SK-N-SH (cell line): ENCODE measurements around the gene COLEC11. TPM values are rescaled to one million over a fixed set of nuclear protein-coding genes. Genes with fewer than 3 reads are reported as not detected.

Experiments
- CTCF ChIA-PET: fragments of 300-600, 350-600 bp; formaldehyde crosslinking; extraction: SDS; loops from one replicate; lab custom pipeline; 2021; lab: Yijun Ruan, JAX
- POLR2A ChIA-PET: fragments of 350-600 bp; sonication (Branson Sonifier 250); formaldehyde crosslinking; extraction: SDS; loops from one replicate; lab custom pipeline; 2020; ENCODE audit warnings: antibody characterized with exemption, inconsistent platforms; lab: Yijun Ruan, JAX
- DNase-seq: peaks from one replicate; pipeline ENCODE4 v3.0.0; 2012
- H2AFZ ChIP-seq: fragments of 200-600 bp; sonication (generic); 2 replicates; pipeline ENCODE4 v1.8.1; 2016; ENCODE audit warnings: antibody characterized with exemption, mild to moderate bottlenecking, low read depth
- H3F3A ChIP-seq: fragments of 200-600 bp; sonication (generic); replicated peaks from 2 replicates; pipeline ENCODE3; 2016; ENCODE audit warnings: antibody characterized with exemption, mild to moderate bottlenecking; ENCODE audit not compliant: insufficient read depth
- H3K27ac ChIP-seq, 2 experiments: fragments of 200-500 bp in 1 of 2; fragments of 200-600 bp in 1 of 2; sonication (Bioruptor generic) in 1 of 2; sonication (generic), shearing (Covaris generic) in 1 of 2; 2 replicates each; pipeline versions ENCODE4 v1.5.1 to v1.6.1; 2014 to 2016; ENCODE audit warnings: low read depth in 2 of 2, inconsistent platforms in 1 of 2, low read length in 1 of 2, mild to moderate bottlenecking in 1 of 2, mixed read lengths in 1 of 2
- H3K27me3 ChIP-seq: fragments of 200-600 bp; sonication (generic), shearing (Covaris generic); 2 replicates; pipeline ENCODE4 v1.6.1; 2016; ENCODE audit warnings: mixed run types; ENCODE audit not compliant: insufficient read depth
- H3K36me3 ChIP-seq, 2 experiments: fragments of 200-500 bp in 1 of 2; fragments of 200-600 bp in 1 of 2; sonication (Bioruptor generic) in 1 of 2; sonication (generic) in 1 of 2; replicated peaks in 1 of 2; 2 replicates each; pipeline versions ENCODE3 to v1.5.1; 2014 to 2016; ENCODE audit warnings: low read length in 1 of 2, mild to moderate bottlenecking in 1 of 2; ENCODE audit not compliant: insufficient read depth in 2 of 2, control insufficient read depth in 1 of 2
- H3K4me1 ChIP-seq, 2 experiments: fragments of 200-500 bp in 1 of 2; fragments of 200-600 bp in 1 of 2; sonication (Bioruptor generic) in 1 of 2; sonication (generic), shearing (Covaris generic) in 1 of 2; 2 replicates each; pipeline versions ENCODE4 v1.5.1 to v1.6.1; 2014 to 2016; ENCODE audit warnings: low read depth in 1 of 2, low read length in 1 of 2, mixed run types in 1 of 2; ENCODE audit not compliant: insufficient read depth in 2 of 2, control insufficient read depth in 1 of 2
- H3K4me2 ChIP-seq: fragments of 200-600 bp; sonication (generic), shearing (Covaris generic); 2 replicates; pipeline ENCODE4 v1.6.1; 2017; ENCODE audit warnings: mixed run types
- H3K4me3 ChIP-seq, 2 experiments: fragments of 200-500 bp in 1 of 2; fragments of 200-600 bp in 1 of 2; sonication (Bioruptor generic) in 1 of 2; sonication (generic), shearing (Covaris generic) in 1 of 2; 2 replicates each; pipeline versions ENCODE4 v1.5.1 to v1.8.1; 2014 to 2016; ENCODE audit warnings: low read depth in 2 of 2, inconsistent platforms in 1 of 2, low read length in 1 of 2, mild to moderate bottlenecking in 1 of 2, mixed read lengths in 1 of 2, moderate library complexity in 1 of 2
- H3K79me2 ChIP-seq: fragments of 200-600 bp; sonication (generic); 2 replicates; pipeline ENCODE4 v1.8.1; 2017; ENCODE audit warnings: mild to moderate bottlenecking; ENCODE audit not compliant: insufficient read depth
- H3K9ac ChIP-seq: fragments of 200-600 bp; sonication (generic); 2 replicates; pipeline ENCODE4 v1.6.1; 2017; ENCODE audit warnings: mixed run types
- H3K9me2 ChIP-seq: fragments of 200-600 bp; sonication (generic); 2 replicates; pipeline ENCODE4 v1.6.1; 2017; ENCODE audit warnings: mixed run types
- H3K9me3 ChIP-seq: fragments of 200-600 bp; sonication (generic); 2 replicates; pipeline ENCODE4 v1.6.1; 2017; ENCODE audit warnings: mixed run types, mild to moderate bottlenecking, moderate library complexity
- H4K20me1 ChIP-seq: fragments of 200-600 bp; sonication (generic); 2 replicates; pipeline ENCODE4 v1.6.1; 2017; ENCODE audit warnings: mild to moderate bottlenecking, mixed run types; ENCODE audit not compliant: insufficient read depth
- EZH2phosphoT487 ChIP-seq: fragments of 200-600 bp; sonication (generic); IDR thresholded peaks from 2 replicates; pipeline ENCODE4 v1.6.1; 2017; ENCODE audit warnings: low read depth, mixed run types, mild to moderate bottlenecking, antibody characterized with exemption, moderate library complexity, borderline replicate concordance
- FOXJ3 ChIP-seq: sonication (generic); formaldehyde crosslinking; IDR thresholded peaks from 2 replicates; pipeline ENCODE4 v1.5.1; 2020; ENCODE audit warnings: mild to moderate bottlenecking, missing genetic modification reagents
- FOXM1 ChIP-seq: IDR thresholded peaks from 2 replicates; pipeline ENCODE4 v1.4.0; 2012; ENCODE audit warnings: low read depth, mild to moderate bottlenecking
- IRF3 ChIP-seq: fragments of 150-350 bp; IDR thresholded peaks from 2 replicates; pipeline ENCODE4 v1.6.1; 2016; ENCODE audit warnings: mild to moderate bottlenecking, low read depth, low read length
- JUND ChIP-seq: IDR thresholded peaks from 2 replicates; pipeline ENCODE4 v1.4.0; 2012
- MAX ChIP-seq: IDR thresholded peaks from 2 replicates; pipeline ENCODE4 v1.4.0; 2012; ENCODE audit warnings: low read depth
- MEF2A ChIP-seq: IDR thresholded peaks from 2 replicates; pipeline ENCODE4 v1.4.0; 2012; ENCODE audit warnings: low read depth, borderline replicate concordance
- PBX3 ChIP-seq: IDR thresholded peaks from 2 replicates; pipeline ENCODE4; 2012
- RFX5 ChIP-seq: IDR thresholded peaks from 2 replicates; pipeline ENCODE4 v1.6.1; 2012; ENCODE audit warnings: mild to moderate bottlenecking, improper control_type of control experiment, low read length
- RXRA ChIP-seq: IDR thresholded peaks from 2 replicates; pipeline ENCODE4 v1.4.0; 2012; ENCODE audit warnings: low read depth, mild to moderate bottlenecking, borderline replicate concordance
- SIN3A ChIP-seq: IDR thresholded peaks from 2 replicates; pipeline ENCODE4 v1.6.1; 2012; ENCODE audit warnings: low read depth, mild to moderate bottlenecking, low read length, moderate library complexity, borderline replicate concordance
- TCF12 ChIP-seq: IDR thresholded peaks from 2 replicates; pipeline ENCODE4 v1.4.0; 2012
- TEAD4 ChIP-seq: IDR thresholded peaks from 2 replicates; pipeline ENCODE4 v1.4.0; 2012; ENCODE audit warnings: mild to moderate bottlenecking, borderline replicate concordance; ENCODE audit not compliant: insufficient read depth
- YY1 ChIP-seq: IDR thresholded peaks from 2 replicates; pipeline ENCODE4 v1.4.0; 2012; ENCODE audit warnings: low read depth, mild to moderate bottlenecking
- WGBS: methylation state at CpG from one replicate; pipeline ENCODE4 v1.1.6; 2017; ENCODE audit warnings: low lambda C conversion rate; 5-methylcytosine and 5-hydroxymethylcytosine counted together
- polyA plus RNA-seq, 3 experiments: library from polyadenylated mRNA; depleted of rRNA; stranded (reverse); fragments of >200 nt; gene quantifications; 2 replicates each; pipeline ENCODE4 v1.2.3, GENCODE V29; 2012
- TF ChIP-seq, protein P1 (sequence below): IDR thresholded peaks from 2 replicates; pipeline ENCODE4 v1.4.0; 2012; ENCODE audit warnings: low read depth, borderline replicate concordance
- TF ChIP-seq, protein P2 (sequence below): fragments of 200-600 bp; sonication (generic); IDR thresholded peaks from 2 replicates; pipeline ENCODE4 v1.6.1; 2017; ENCODE audit warnings: antibody characterized with exemption, mild to moderate bottlenecking, moderate library complexity
- TF ChIP-seq, protein P3 (sequence below): IDR thresholded peaks from 2 replicates; pipeline ENCODE4 v1.4.0; 2012; ENCODE audit warnings: low read depth, borderline replicate concordance
- TF ChIP-seq, protein P4 (sequence below): fragments of 150-350 bp; IDR thresholded peaks from 2 replicates; pipeline ENCODE4 v1.6.1; 2017; ENCODE audit warnings: antibody characterized with exemption, low read length, low read depth, borderline replicate concordance

COLEC11 gene
- polyA plus RNA-seq, 1 of the 3 experiments (the other 2 are of a cell fraction), result 8.7 TPM

DNA sequence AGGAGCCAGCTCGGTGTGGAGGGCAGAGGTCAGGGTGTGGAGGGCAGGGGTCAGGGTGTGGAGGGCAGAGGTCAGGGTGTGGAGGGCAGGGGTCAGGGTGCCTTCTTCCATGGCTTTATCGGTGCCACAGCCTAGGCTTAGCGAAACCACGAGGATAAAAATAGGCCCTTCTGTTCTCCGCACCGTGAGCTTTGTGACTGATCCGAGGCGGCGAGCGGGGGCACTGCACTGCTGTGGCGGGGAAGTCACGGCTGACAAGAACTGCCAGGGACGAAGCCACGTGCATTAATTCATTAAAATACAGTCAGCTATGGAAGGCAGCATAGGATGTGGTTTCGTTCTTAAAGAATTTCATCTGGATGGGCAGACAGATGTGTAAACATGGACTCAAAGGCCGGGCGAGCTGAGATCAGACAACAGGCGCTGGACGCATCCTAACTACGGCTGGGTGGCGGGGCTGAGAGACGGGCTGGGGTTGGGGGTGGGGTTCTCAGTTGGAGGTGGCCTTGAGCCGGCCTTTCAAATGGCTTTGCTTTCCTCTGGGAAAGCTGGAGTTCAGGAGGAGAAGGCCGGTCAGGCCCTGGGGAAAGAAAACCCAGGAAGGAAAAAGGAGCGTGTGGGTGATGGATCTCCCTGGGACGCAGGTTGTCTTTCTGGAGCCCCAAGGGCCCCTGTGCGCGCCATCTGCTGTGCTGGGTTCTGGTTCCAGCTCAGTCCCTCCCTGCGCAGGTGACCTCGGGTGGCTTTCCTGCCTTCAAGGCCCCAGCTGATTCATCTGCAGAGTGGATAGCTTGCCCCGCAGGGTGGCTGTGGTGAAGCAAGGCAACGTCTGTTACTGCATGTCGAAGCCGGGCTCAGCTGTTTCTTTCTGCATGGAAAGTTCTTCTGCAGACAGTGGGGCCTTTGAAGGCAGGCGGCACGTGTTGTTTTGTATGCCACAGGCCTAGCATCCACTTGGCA lies 62.1 kb downstream of the COLEC11 start:
- TF ChIP-seq IRF3 (no peak), TCF12 (no peak), PBX3 (no peak), MAX (no peak), EZH2phosphoT487 (no peak), TEAD4 (no peak), MEF2A (no peak), JUND (no peak), SIN3A (no peak), YY1 (no peak), RXRA (no peak), RFX5 (no peak), FOXM1 (no peak), FOXJ3 (CRISPR knock-in tag) (no peak)
- TF ChIP-seq, protein P1, sequence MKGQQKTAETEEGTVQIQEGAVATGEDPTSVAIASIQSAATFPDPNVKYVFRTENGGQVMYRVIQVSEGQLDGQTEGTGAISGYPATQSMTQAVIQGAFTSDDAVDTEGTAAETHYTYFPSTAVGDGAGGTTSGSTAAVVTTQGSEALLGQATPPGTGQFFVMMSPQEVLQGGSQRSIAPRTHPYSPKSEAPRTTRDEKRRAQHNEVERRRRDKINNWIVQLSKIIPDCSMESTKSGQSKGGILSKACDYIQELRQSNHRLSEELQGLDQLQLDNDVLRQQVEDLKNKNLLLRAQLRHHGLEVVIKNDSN, result no peak
- TF ChIP-seq, protein P2, sequence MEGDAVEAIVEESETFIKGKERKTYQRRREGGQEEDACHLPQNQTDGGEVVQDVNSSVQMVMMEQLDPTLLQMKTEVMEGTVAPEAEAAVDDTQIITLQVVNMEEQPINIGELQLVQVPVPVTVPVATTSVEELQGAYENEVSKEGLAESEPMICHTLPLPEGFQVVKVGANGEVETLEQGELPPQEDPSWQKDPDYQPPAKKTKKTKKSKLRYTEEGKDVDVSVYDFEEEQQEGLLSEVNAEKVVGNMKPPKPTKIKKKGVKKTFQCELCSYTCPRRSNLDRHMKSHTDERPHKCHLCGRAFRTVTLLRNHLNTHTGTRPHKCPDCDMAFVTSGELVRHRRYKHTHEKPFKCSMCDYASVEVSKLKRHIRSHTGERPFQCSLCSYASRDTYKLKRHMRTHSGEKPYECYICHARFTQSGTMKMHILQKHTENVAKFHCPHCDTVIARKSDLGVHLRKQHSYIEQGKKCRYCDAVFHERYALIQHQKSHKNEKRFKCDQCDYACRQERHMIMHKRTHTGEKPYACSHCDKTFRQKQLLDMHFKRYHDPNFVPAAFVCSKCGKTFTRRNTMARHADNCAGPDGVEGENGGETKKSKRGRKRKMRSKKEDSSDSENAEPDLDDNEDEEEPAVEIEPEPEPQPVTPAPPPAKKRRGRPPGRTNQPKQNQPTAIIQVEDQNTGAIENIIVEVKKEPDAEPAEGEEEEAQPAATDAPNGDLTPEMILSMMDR, result no peak
- TF ChIP-seq, protein P3, sequence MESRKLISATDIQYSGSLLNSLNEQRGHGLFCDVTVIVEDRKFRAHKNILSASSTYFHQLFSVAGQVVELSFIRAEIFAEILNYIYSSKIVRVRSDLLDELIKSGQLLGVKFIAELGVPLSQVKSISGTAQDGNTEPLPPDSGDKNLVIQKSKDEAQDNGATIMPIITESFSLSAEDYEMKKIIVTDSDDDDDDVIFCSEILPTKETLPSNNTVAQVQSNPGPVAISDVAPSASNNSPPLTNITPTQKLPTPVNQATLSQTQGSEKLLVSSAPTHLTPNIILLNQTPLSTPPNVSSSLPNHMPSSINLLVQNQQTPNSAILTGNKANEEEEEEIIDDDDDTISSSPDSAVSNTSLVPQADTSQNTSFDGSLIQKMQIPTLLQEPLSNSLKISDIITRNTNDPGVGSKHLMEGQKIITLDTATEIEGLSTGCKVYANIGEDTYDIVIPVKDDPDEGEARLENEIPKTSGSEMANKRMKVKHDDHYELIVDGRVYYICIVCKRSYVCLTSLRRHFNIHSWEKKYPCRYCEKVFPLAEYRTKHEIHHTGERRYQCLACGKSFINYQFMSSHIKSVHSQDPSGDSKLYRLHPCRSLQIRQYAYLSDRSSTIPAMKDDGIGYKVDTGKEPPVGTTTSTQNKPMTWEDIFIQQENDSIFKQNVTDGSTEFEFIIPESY, result no peak
- TF ChIP-seq, protein P4, sequence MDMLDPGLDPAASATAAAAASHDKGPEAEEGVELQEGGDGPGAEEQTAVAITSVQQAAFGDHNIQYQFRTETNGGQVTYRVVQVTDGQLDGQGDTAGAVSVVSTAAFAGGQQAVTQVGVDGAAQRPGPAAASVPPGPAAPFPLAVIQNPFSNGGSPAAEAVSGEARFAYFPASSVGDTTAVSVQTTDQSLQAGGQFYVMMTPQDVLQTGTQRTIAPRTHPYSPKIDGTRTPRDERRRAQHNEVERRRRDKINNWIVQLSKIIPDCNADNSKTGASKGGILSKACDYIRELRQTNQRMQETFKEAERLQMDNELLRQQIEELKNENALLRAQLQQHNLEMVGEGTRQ, result no peak
- Histone ChIP-seq H3K27ac (no peak overlapping the region), H3F3A (no peaks in the 10 kb centered on the region), H3K9ac (no peak overlapping the region), H3K9me3 (no peaks in the 10 kb centered on the region), H3K4me3 (no peak overlapping the region), H4K20me1 (no peaks in the 10 kb centered on the region), H3K36me3 (no peaks in the 10 kb centered on the region), H3K79me2 (no peaks in the 10 kb centered on the region), H3K9me2 (no peaks in the 10 kb centered on the region), H3K4me2 (no peak overlapping the region), H3K27me3 (no peaks in the 10 kb centered on the region), H3K4me1 (peaks cover 0 to 16% of the 10 kb centered on the region in 2 experiments; a peak in 1 of 4 replicates), H2AFZ (no peak overlapping the region)
- POLR2A ChIA-PET, result no interaction called here
- no peak for DNase-seq
- CTCF ChIA-PET, result interaction anchor here (0.8 to 1.1 kb wide), 3 partner anchors 10 to 104 kb away, joined by 3 to 6 read pairs (median 3); no protein-coding TSS in a partner anchor
- 83% methylated on average over 34 of the region's 36 CpGs for WGBS
